Body of pancreas (tissue), 4 donors: Measurements from ENCODE around the gene NEGR1.

ENCODE experiments used
- CTCF ChIP-seq, 7 experiments: fragments of 450-650 bp in 4 of 7; fragments of 200-600 bp in 3 of 7; sonication (generic) in 3 of 7; IDR thresholded peaks; one replicate each; pipeline ENCODE4 v1.5.1; 2016 to 2019; ENCODE audit warnings: antibody characterized with exemption in 7 of 7
- POLR2A ChIP-seq, 3 donors: fragments of 450-650 bp; IDR thresholded peaks; one replicate each; pipeline ENCODE4 v1.6.1; 2016; ENCODE audit warnings: antibody characterized with exemption in 3 of 3, mild to moderate bottlenecking in 2 of 3

- TF ChIP-seq CTCF (IDR thresholded peaks at IDR 0.05) (no peak), POLR2A (IDR thresholded peaks at IDR 0.05) (no peak)
These were observed 857.8 kb downstream of the NEGR1 start for GRCh38 chr1:71424536-71424935.
